Naive thymus-derived CD4-positive, alpha-beta T cell (primary cell): ENCODE measurements around the gene AOPEP. TPM values are rescaled to one million over a fixed set of nuclear protein-coding genes. Genes with fewer than 3 reads are reported as not detected.

ENCODE experiments used
- ATAC-seq: fragments of 150-1000 bp; cut with Tn5 transposase; 2 replicates; pipeline ENCODE4 v1.10.0; 2021; ENCODE audit warnings: mild to moderate bottlenecking, moderate library complexity
- CTCF ChIA-PET: fragments of 350-600 bp; sonication (Branson Sonifier 250); formaldehyde crosslinking; loops from one replicate; lab custom pipeline; 2021; ENCODE audit warnings: antibody characterized with exemption; lab: Charles Lee
- POLR2A ChIA-PET: fragments of 350-600 bp; sonication (Branson Sonifier 250); formaldehyde crosslinking; loops from one replicate; lab custom pipeline; 2021; ENCODE audit warnings: antibody characterized with exemption, inconsistent platforms; lab: Charles Lee
- DNase-seq, 9 donors: peaks; one replicate each; pipeline versions ENCODE4 v3.0.0 to v3.0.0-alpha.2; 2020 to 2022; ENCODE audit warnings: mixed read lengths in 1 of 9
- H3K27ac ChIP-seq: one replicate; pipeline ENCODE4 v1.7.0; 2013; ENCODE audit warnings: mild to moderate bottlenecking, low read depth, low read length, moderate library complexity
- H3K27me3 ChIP-seq, 2 donors: one replicate each; pipeline ENCODE4 v1.7.0; 2013; ENCODE audit warnings: low read length in 2 of 2, mild to moderate bottlenecking in 2 of 2, moderate library complexity in 2 of 2; ENCODE audit not compliant: control insufficient read depth in 2 of 2, insufficient read depth in 2 of 2
- H3K36me3 ChIP-seq, 3 experiments: 1 replicate in 2 of 3; 2 replicates in 1 of 3; pipeline ENCODE4 v1.7.0; 2013; ENCODE audit warnings: low read length in 3 of 3, mild to moderate bottlenecking in 3 of 3, moderate library complexity in 1 of 3; ENCODE audit not compliant: insufficient read depth in 3 of 3, control insufficient read depth in 2 of 3
- H3K4me1 ChIP-seq, 2 donors: one replicate each; pipeline ENCODE4 v1.7.0; 2013; ENCODE audit warnings: low read length in 2 of 2, mild to moderate bottlenecking in 2 of 2, moderate library complexity in 1 of 2; ENCODE audit not compliant: control insufficient read depth in 2 of 2, insufficient read depth in 2 of 2
- H3K4me3 ChIP-seq: 2 replicates; pipeline ENCODE4 v1.7.0; 2013; ENCODE audit warnings: mild to moderate bottlenecking, low read length
- H3K9me3 ChIP-seq, 3 experiments: 1 replicate in 2 of 3; 2 replicates in 1 of 3; pipeline ENCODE4 v1.7.0; 2013; ENCODE audit warnings: low read length in 3 of 3; ENCODE audit not compliant: control insufficient read depth in 2 of 3
- H3K27ac Mint-ChIP-seq, 9 donors: one replicate each; pipeline ENCODE4 v1.8.0; 2020 to 2022; ENCODE audit warnings: mixed read lengths in 9 of 9, mild to moderate bottlenecking in 8 of 9, moderate library complexity in 5 of 9, inconsistent platforms in 2 of 9
- H3K27me3 Mint-ChIP-seq, 5 donors: one replicate each; pipeline ENCODE4 v1.8.0; 2021 to 2022; ENCODE audit warnings: mixed read lengths in 5 of 5, mild to moderate bottlenecking in 1 of 5
- H3K36me3 Mint-ChIP-seq, 5 donors: one replicate each; pipeline ENCODE4 v1.8.0; 2020 to 2022; ENCODE audit warnings: mixed read lengths in 5 of 5, mild to moderate bottlenecking in 3 of 5, inconsistent platforms in 1 of 5
- H3K4me1 Mint-ChIP-seq, 7 donors: one replicate each; pipeline ENCODE4 v1.8.0; 2020 to 2022; ENCODE audit warnings: mixed read lengths in 7 of 7, mild to moderate bottlenecking in 3 of 7, inconsistent platforms in 1 of 7
- H3K4me3 Mint-ChIP-seq, 10 donors: one replicate each; pipeline ENCODE4 v1.8.0; 2020 to 2022; ENCODE audit warnings: mild to moderate bottlenecking in 10 of 10, mixed read lengths in 10 of 10, moderate library complexity in 6 of 10, inconsistent platforms in 2 of 10
- H3K9me3 Mint-ChIP-seq, 11 donors: one replicate each; pipeline ENCODE4 v1.8.0; 2020 to 2022; ENCODE audit warnings: mixed read lengths in 11 of 11, mild to moderate bottlenecking in 4 of 11, inconsistent platforms in 1 of 11, moderate library complexity in 1 of 11
- intact Hi-C, 2 donors: fragments of 100-400 bp; cut with micrococcal nuclease; formaldehyde crosslinking; loops; one replicate each; pipeline ENCODE4 v1.15.1; 2023
- polyA plus RNA-seq, 2 donors: library from polyadenylated mRNA; unstranded; fragments of 300-500 nt; fragmentation: Illumina TruSeq; gene quantifications; one replicate each; pipeline ENCODE4 v1.2.3, GENCODE V29; 2021
- total RNA-seq, 6 experiments: library from RNA in 5 of 6; stranded (reverse) in 5 of 6; gene quantifications; 1 replicate in 5 of 6; 2 replicates in 1 of 6; pipeline ENCODE4 v1.2.3 and lab custom pipeline; 2021 to 2026

Gene AOPEP
- total and polyA plus RNA-seq, 7 experiments from 2014 or later = 5.7 to 19.0 (median 13.6) TPM

DNA sequence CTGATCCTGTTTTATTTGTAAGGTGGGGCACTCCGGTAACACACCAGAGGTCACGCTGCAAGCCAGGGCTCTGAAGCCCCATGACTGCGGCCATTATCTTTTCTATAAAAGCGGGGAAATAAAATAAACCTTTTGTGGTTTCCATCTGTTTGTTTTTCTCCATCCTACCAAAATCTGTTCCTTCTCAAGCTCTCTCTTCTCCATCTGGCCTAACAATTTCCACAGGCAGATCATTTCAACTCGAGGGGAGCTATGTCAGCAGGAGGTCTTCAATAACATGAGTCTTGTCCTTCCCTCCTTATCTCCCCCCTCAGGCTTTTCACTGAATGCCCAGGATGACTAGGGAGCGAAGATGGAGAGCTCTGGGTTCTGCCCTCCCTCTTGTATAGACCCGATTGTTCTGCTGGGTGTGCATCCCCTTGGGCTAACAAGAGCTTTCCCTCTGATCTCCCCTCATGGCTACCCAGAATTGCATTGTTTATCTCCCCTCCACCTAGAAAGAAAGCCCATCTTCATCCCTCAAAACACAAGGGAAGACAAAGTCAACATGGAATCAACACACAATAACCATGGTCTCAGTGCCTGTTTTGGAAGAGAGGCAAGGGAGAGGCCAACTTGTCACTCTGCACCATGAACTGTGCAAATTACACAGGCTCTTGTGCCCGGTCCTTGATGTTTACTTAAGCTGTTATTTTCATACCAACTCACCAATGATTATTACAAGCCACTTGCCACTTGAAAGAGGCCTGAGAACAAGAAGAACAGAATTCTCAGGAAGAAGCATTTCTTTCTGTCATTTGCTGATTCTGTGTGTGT is 403.2 kb downstream of the AOPEP start:
- no peak for DNase-seq
- Mint-ChIP-seq H3K36me3 (peaks cover 0 to 6% (median 4%) of the 10 kb centered on the region in 5 donors), H3K9me3 (no peaks in the 10 kb centered on the region), H3K27ac (no peak overlapping the region), H3K4me3 (no peak overlapping the region), H3K27me3 (no peaks in the 10 kb centered on the region), H3K4me1 (peaks cover 0 to 8% (median 4%) of the 10 kb centered on the region in 7 donors)
- Histone ChIP-seq H3K36me3 (no peaks in the 10 kb centered on the region), H3K27me3 (no peaks in the 10 kb centered on the region), H3K4me3 (no peak overlapping the region), H3K27ac (no peak overlapping the region), H3K4me1 (no peaks in the 10 kb centered on the region), H3K9me3 (no peaks in the 10 kb centered on the region)
- ATAC-seq = no peak
- POLR2A ChIA-PET = interaction anchor here (0.6 kb wide), 1 partner anchor 450 kb away, joined by 3 read pairs; no protein-coding TSS in a partner anchor
- intact Hi-C loops = loop anchor here in 1 of 2 donors (2.0 to 5.0 kb wide), 3 partner anchors 139 to 1088 kb away; no protein-coding TSS in a partner anchor
- CTCF ChIA-PET = interaction anchor here (0.7 to 8.4 kb wide), 8 partner anchors 9 to 1088 kb away, joined by 3 to 123 read pairs (median 4); no protein-coding TSS in a partner anchor

GRCh38 chr9:95130484-95130883 is 404.0 kb downstream of the AOPEP start:
- POLR2A ChIA-PET = no interaction called here
- no peak overlapping the region for H3K4me3 ChIP-seq

DNA sequence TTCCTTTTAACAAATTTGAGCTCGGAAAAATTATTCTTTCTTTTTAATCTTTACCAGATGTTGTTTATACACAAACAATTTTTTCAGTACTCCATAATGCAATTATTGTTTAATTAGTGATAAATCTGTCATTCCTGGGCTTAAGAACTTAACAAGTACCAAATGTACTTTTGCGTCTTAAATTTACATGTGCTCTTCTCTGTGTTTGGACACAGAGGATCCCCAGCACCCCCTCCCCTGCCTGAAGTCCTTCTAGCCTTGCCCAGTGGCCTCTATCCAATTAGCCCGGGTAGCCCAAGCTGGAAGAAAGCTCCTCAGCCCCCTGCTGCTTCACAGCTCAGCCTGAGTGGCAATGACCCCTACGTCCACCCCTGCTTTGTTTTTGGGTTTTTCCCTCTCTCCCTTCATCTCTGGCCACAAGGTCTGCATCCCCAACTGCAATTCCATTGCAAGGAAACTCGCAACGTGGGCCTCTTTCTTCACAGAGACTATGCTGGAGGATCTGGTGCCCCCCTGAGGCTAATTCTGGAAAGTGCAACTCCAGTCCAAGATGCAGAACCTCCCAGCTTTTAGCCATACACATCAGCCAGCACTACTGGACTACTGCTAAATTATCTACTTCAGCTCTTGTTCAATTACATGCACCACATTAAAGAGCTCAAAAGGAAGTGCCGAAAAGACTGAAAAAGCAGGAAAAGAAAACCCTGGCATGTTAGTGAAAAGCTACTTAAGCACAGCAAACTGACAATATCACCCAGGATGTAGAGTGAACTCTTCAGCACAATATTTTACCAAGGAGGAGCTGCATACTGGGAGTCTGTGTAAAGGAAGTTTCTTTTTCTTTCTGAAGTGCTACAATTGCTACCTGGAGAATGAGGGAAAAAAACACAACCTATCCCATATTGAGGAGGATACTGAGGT is 404.8 kb downstream of the AOPEP start:
- H3K9me3 ChIP-seq = no peaks in the 10 kb centered on the region
- intact Hi-C loops = loop anchor here (1.0 to 5.0 kb wide), 6 partner anchors 138 to 1086 kb away; no protein-coding TSS in a partner anchor
- ATAC-seq = peak; percentile 55

More at GRCh38 chr9:95130484-95130883, 404.0 kb downstream of the AOPEP start:
- H3K4me1 Mint-ChIP-seq = peaks cover 0 to 8% (median 4%) of the 10 kb centered on the region in 7 donors
- H3K27me3 Mint-ChIP-seq = no peaks in the 10 kb centered on the region
- DNase-seq (no peak), ATAC-seq (no peak)
- no peak overlapping the region for H3K4me3 Mint-ChIP-seq
- H3K36me3 ChIP-seq = no peaks in the 10 kb centered on the region
- no peaks in the 10 kb centered on the region for H3K9me3 ChIP-seq
- no peaks in the 10 kb centered on the region for H3K27me3 ChIP-seq
- H3K36me3 Mint-ChIP-seq = peaks cover 0 to 13% (median 10%) of the 10 kb centered on the region in 5 donors
- H3K27ac Mint-ChIP-seq = no peak overlapping the region
- intact Hi-C loops = loop anchor here in 1 of 2 donors (2.0 to 5.0 kb wide), 3 partner anchors 138 to 1087 kb away; no protein-coding TSS in a partner anchor
- H3K9me3 Mint-ChIP-seq = no peaks in the 10 kb centered on the region
- H3K27ac ChIP-seq = no peak overlapping the region
- no peaks in the 10 kb centered on the region for H3K4me1 ChIP-seq
- CTCF ChIA-PET = interaction anchor here (0.6 to 8.4 kb wide), 9 partner anchors 8 to 1087 kb away, joined by 3 to 123 read pairs (median 5); no protein-coding TSS in a partner anchor

GRCh38 chr9:95132366-95133324 is 406.1 kb downstream of the AOPEP start:
- H3K36me3 Mint-ChIP-seq = peaks cover 0 to 16% (median 13%) of the 10 kb centered on the region in 5 donors

More for the DNA sequence above, 404.8 kb downstream of the AOPEP start:
- DNase-seq = peak; percentile 7 to 49 (median 34)
- POLR2A ChIA-PET = interaction anchor here (0.9 kb wide), 1 partner anchor 245 kb away, joined by 4 read pairs; no protein-coding TSS in a partner anchor
- Histone ChIP-seq H3K27ac (no peak overlapping the region), H3K27me3 (no peaks in the 10 kb centered on the region), H3K36me3 (no peaks in the 10 kb centered on the region), H3K4me3 (no peak overlapping the region), H3K4me1 (no peaks in the 10 kb centered on the region)
- peaks cover 0 to 8% (median 4%) of the 10 kb centered on the region in 7 donors for H3K4me1 Mint-ChIP-seq
- no peak overlapping the region for H3K27ac Mint-ChIP-seq
- H3K9me3 Mint-ChIP-seq = no peaks in the 10 kb centered on the region
- H3K4me3 Mint-ChIP-seq = no peak overlapping the region
- no peaks in the 10 kb centered on the region for H3K27me3 Mint-ChIP-seq
- peaks cover 0 to 13% (median 10%) of the 10 kb centered on the region in 5 donors for H3K36me3 Mint-ChIP-seq
- CTCF ChIA-PET = interaction anchor here (0.6 to 8.4 kb wide), 11 partner anchors 9 to 1087 kb away, joined by 3 to 123 read pairs (median 5); no protein-coding TSS in a partner anchor

DNA sequence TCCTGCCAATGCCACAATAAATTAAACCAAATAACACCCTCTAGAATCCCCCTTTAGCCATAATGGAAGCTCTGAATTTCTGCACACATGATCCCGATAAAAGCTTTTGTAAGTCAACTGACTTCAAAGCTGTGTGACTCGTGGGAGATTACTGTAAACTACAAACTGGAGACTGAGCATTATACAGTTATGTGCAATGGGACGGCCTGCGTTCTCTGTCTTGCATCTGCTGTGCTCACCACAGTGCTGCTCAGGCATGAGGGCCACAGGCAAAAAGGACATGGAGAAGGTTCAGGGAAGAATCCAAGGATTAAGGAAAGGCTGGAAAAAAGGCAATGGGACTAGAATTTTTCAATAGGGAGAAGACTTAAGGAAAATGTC is 406.8 kb downstream of the AOPEP start:
- DNase-seq (no peak), ATAC-seq (no peak)
- no peak overlapping the region for H3K27ac ChIP-seq
- ChIA-PET CTCF (no interaction called here), POLR2A (no interaction called here)
- Mint-ChIP-seq H3K36me3 (peaks cover 0 to 19% (median 13%) of the 10 kb centered on the region in 5 donors), H3K4me1 (peaks cover 0 to 6% (median 2%) of the 10 kb centered on the region in 7 donors), H3K27me3 (no peaks in the 10 kb centered on the region), H3K4me3 (no peak overlapping the region), H3K27ac (no peak overlapping the region), H3K9me3 (peaks cover 0 to 1% (median 0%) of the 10 kb centered on the region in 11 donors)
- intact Hi-C loops = loop anchor here in 1 of 2 donors (5.0 kb wide), 2 partner anchors 466 to 1084 kb away; no protein-coding TSS in a partner anchor
- no peaks in the 10 kb centered on the region for H3K4me1 ChIP-seq
- H3K4me3 ChIP-seq = no peak overlapping the region
- H3K9me3 ChIP-seq = no peaks in the 10 kb centered on the region
- H3K36me3 ChIP-seq = no peaks in the 10 kb centered on the region
- no peaks in the 10 kb centered on the region for H3K27me3 ChIP-seq

More at GRCh38 chr9:95132366-95133324, 406.1 kb downstream of the AOPEP start:
- Mint-ChIP-seq H3K9me3 (peaks cover 0 to 1% (median 0%) of the 10 kb centered on the region in 11 donors), H3K4me3 (no peak overlapping the region), H3K27me3 (no peaks in the 10 kb centered on the region), H3K27ac (no peak overlapping the region), H3K4me1 (peaks cover 0 to 6% (median 4%) of the 10 kb centered on the region in 7 donors)
- Histone ChIP-seq H3K9me3 (no peaks in the 10 kb centered on the region), H3K27ac (no peak overlapping the region), H3K36me3 (no peaks in the 10 kb centered on the region), H3K27me3 (no peaks in the 10 kb centered on the region), H3K4me3 (no peak overlapping the region), H3K4me1 (no peaks in the 10 kb centered on the region)
- POLR2A ChIA-PET = interaction anchor here (0.9 kb wide), 1 partner anchor 244 kb away, joined by 4 read pairs; no protein-coding TSS in a partner anchor
- ATAC-seq (peak; percentile 78), DNase-seq (no peak)
- CTCF ChIA-PET = interaction anchor here (1.3 to 8.4 kb wide), 3 partner anchors 20 to 463 kb away, joined by 3 to 123 read pairs (median 5); no protein-coding TSS in a partner anchor
- intact Hi-C loops = loop anchor here in 1 of 2 donors (5.0 kb wide), 2 partner anchors 465 to 1085 kb away; no protein-coding TSS in a partner anchor
